GM21825 (cell line): ENCODE measurements around the gene PLG.
"Not testable (repeated sequence)": the region's sequence is repeated elsewhere in the genome, so short reads cannot be mapped to it uniquely, and the experiment has no call there.

Experiments
- ATAC-seq: cut with Tn5 transposase; IDR thresholded peaks from one replicate; pipeline ENCODE4 v1.9.1; 2021; ENCODE audit warnings: mild to moderate bottlenecking, moderate library complexity; ENCODE audit not compliant: unreplicated experiment

PLG gene

GRCh38 chr6:160774399-160774798 is 72.4 kb downstream of the PLG start:
- ATAC-seq = no peak

DNA sequence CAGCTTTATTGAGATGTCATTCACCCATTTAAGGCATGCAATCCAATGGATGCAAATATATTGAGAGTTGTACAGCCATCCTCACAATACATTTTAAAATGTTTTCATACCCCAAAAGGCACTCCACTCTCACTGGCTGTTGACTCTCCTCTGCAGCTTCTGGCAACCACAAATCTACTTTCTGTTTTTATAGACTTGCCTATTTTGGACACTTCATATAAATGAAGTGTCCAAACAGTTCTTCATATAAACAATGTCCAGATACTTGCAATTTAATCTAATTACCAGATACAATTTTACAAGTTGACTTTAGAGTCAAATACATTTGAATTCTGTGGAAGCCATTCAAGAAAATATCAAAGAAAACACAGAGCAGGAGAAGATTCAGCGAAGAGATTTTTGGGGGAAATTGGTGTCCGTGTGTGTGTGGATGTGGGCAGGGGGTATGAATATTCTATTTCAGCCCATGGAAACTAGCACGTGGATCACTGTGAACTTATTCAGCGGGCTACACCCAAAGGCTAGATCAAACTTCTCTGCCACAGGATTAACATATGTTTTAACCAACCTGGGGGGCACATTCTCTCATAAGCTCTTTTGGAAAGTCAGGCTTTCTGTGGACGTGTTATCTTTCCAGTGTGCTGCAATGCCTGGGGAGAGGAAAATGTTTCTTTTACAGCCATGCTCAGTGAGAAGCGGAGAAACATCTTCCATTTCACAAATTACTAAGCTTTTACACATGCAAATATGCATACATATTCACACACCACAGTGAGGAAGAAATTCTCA is 73.9 kb downstream of the PLG start:
- ATAC-seq = no peak

GRCh38 chr6:160779095-160779494 is 77.1 kb downstream of the PLG start:
- ATAC-seq = not testable (repeated sequence)

DNA sequence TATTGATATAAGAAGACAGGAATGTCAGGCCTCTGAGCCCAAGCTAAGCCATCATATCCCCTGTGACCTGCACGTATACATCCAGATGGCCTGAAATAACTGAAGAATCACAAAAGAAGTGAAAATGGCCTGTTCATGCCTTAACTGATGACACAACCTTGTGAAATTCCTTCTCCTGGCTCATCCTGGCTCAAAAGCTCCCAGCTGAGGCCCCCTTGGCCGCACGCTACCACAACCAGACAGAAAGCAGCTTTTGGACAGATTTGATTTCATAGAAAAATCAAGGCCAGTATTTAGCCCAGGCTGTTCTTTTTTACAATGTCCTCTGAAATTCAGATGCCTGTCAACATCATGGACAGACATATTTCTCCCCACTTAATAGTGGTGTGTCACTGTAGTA is 78.6 kb downstream of the PLG start:
- not testable (repeated sequence) for ATAC-seq

DNA sequence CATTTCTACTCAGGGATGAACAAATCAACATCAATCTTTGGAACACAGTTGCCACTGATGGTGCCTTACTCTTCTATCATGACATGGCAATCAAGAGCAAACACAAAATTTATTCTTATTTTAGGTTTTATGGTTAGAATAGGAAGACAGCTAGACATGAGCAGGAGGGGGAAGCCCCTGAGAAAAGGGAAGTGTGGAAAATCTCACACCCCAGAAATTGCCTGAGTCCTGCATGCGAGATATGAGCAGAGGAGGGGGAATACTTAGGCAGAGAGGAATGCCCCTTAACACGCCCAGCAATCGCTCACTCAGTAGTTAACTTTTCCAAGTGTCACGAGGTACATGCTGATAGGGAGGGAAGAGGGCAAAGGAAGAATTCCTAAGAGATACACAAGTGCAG is 79.3 kb downstream of the PLG start:
- no peak for ATAC-seq

DNA sequence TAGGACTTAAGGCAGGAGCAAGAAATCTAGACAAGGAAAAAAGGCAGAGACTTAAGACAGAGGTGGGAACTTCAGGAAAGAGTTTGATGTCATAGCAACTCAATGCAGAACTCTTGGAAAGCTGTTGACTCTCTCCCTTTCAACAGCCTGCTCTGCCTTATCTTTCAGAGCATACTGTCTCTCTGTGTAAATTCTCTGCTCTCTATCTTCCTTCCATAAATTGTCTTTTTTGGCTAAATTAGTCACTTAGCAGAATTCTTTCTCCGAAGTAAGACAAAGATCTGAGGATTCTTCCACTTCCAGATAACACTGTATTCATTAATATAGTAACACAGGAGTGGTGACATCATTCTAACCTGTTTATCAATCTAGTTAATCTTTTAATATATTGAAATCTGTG is 80.2 kb downstream of the PLG start:
- ATAC-seq = no peak

GRCh38 chr6:160783741-160784140 is 81.7 kb downstream of the PLG start:
- ATAC-seq = no peak

- not testable (repeated sequence) for ATAC-seq
Measured at GRCh38 chr6:160788126-160788525, 86.1 kb downstream of the PLG start.

GRCh38 chr6:160788806-160789205 is 86.8 kb downstream of the PLG start:
- ATAC-seq = no peak

- ATAC-seq = no peak
Measured at GRCh38 chr6:160789263-160790027, 87.4 kb downstream of the PLG start.

GRCh38 chr6:160790028-160790792 is 88.2 kb downstream of the PLG start:
- no peak for ATAC-seq

GRCh38 chr6:160791459-160791858 is 89.4 kb downstream of the PLG start:
- ATAC-seq = peak; percentile 76

- peak; percentile 32 for ATAC-seq
Measured at GRCh38 chr6:160791981-160792418, 90.0 kb downstream of the PLG start.

- ATAC-seq = no peak
Measured at GRCh38 chr6:160792708-160793107, 90.7 kb downstream of the PLG start.

GRCh38 chr6:160793652-160794051 is 91.6 kb downstream of the PLG start:
- no peak for ATAC-seq

DNA sequence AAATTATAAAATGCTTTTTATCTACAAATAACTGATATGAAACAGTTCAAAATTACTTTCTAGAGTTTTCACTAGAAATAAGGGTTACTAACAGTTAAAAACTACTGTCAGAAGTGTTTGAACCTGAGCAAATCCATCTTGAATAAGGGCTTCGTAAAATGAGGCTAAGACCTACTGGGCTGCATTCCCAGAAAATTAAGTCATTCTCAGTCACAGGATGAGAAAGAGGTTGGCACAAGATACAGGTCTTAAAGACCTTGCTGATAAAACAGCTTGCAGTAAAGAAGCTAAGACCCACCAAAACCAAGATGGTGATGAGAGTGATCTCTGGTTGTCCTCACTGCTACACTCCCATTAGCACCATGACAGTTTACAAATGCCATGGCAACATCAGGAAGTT is 93.7 kb downstream of the PLG start:
- no peak for ATAC-seq

DNA sequence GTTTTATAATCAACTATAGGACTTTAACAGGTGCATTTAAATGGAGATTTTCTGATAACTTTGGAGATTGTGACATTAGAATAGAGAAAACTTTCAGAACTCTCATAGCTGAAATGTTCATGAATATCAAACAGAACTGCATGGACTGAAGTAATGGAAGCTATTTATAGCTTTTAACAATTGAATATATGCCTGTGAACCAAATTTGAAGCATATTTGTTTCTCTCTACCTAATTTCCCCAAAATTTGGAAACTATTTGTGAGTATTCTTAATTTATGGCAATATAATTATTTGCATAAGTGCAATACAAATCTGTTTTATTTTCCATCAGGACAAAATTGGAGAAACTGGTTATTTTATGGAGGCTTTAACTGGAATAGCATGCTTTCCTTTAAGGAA is 96.6 kb downstream of the PLG start:
- no peak for ATAC-seq

- ATAC-seq = no peak
Measured at GRCh38 chr6:160799801-160800506, 97.9 kb downstream of the PLG start.

- no peak for ATAC-seq
Measured at GRCh38 chr6:160801418-160801817, 99.4 kb downstream of the PLG start.

DNA sequence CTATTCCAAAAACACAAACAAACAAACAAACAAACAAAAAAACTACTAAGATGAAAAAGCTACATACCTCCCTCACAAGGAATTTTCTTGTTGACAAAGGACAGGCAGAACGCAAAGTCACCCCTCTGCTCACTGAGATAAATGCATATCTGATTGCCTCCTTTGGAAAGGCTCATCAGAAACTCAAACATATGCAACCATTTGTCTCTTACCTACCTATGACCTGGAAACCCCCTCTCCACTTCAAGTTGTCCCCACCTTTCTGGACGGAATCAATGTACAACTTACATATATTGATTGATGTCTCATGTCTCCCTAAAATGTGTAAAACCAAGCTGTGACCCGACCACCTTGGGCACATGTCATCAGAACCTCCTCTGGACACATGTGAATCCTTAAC is 100.0 kb downstream of the PLG start:
- not testable (repeated sequence) for ATAC-seq
